Body of pancreas (tissue), 4 donors: ENCODE measurements around the gene RAP1GAP2.

Source experiments
- CTCF ChIP-seq, 7 experiments: fragments of 450-650 bp in 4 of 7; fragments of 200-600 bp in 3 of 7; sonication (generic) in 3 of 7; IDR thresholded peaks; one replicate each; pipeline ENCODE4 v1.5.1; 2016 to 2019; ENCODE audit warnings: antibody characterized with exemption in 7 of 7
- POLR2A ChIP-seq, 3 donors: fragments of 450-650 bp; IDR thresholded peaks; one replicate each; pipeline ENCODE4 v1.6.1; 2016; ENCODE audit warnings: antibody characterized with exemption in 3 of 3, mild to moderate bottlenecking in 2 of 3

- TF ChIP-seq POLR2A (IDR thresholded peaks at IDR 0.05) (no peak), CTCF (IDR thresholded peaks at IDR 0.05) (no peak)
Observed at GRCh38 chr17:3007651-3008121, 211.4 kb downstream of the RAP1GAP2 start.
